ENCODE measurements around the gene LRRC74A.
"Not testable (repeated sequence)": the region's sequence is repeated elsewhere in the genome, so short reads cannot be mapped to it uniquely, and the experiment has no call there.

The LRRC74A gene

GRCh38 chr14:76883447-76883846, 57.2 kb downstream of the LRRC74A start:
- in situ Hi-C loops (cut with HindIII; ENCODE audit: low sequenced_read_pairs): loop anchor here (25.0 kb wide), 1 partner anchor 204 kb away; the partner anchor contains the start of gene CIPC

GRCh38 chr14:76884394-76884793, 58.2 kb downstream of the LRRC74A start:
- in situ Hi-C loops (cut with HindIII; ENCODE audit: low sequenced_read_pairs): loop anchor here (25.0 kb wide), 1 partner anchor 203 kb away; the partner anchor contains the start of gene CIPC

GRCh38 chr14:76884853-76885276, 58.7 kb downstream of the LRRC74A start:
- in situ Hi-C loops (cut with HindIII; ENCODE audit: low sequenced_read_pairs): loop anchor here (25.0 kb wide), 1 partner anchor 202 kb away; the partner anchor contains the start of gene CIPC

GRCh38 chr14:76887191-76887590, 61.0 kb downstream of the LRRC74A start:
- in situ Hi-C loops (cut with HindIII; ENCODE audit: low sequenced_read_pairs): loop anchor here (25.0 kb wide), 1 partner anchor 200 kb away; the partner anchor contains the start of gene CIPC

- in situ Hi-C loops (cut with HindIII; ENCODE audit: low sequenced_read_pairs): loop anchor here (25.0 kb wide), 1 partner anchor 196 kb away; the partner anchor contains the start of gene CIPC
Measured at GRCh38 chr14:76891391-76891790, 65.2 kb downstream of the LRRC74A start.

DNA sequence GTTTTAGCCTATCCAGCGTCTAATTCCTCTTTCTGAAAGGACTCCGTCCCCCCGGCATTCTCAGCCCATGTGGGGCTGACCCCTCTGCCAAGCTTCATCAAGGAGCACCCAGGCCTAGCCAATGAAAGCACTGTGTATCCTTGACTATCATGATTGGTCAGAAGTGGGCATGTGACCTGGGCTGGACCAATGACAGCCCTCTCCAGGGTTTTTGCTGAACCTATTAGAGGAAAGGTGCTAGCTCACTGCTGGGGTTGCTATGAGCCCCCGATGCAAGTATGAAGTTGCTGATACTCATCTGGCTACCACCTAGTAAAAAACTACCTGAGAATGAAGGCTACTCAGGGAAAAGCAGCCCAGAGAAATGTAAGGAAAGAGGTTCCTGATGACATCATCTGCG, 68.1 kb downstream of the LRRC74A start:
- in situ Hi-C loops (cut with HindIII; ENCODE audit: low sequenced_read_pairs): loop anchor here (25.0 kb wide), 1 partner anchor 193 kb away; the partner anchor contains the start of gene CIPC

DNA sequence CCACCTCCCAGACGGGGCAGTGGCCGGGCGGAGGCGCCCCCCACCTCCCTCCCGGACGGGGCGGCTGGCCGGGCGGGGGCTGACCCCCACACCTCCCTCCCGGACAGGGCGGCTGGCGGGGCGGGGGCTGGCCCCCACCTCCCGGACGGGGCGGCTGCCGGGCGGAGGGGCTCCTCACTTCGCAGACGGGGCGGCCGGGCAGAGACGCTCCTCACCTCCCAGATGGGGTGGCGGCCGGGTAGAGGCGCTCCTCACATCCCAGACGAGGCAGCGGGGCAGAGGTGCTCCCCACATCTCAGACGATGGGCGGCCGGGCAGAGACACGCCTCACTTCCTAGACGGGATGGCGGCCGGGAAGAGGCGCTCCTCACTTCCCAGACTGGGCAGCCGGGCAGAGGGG, 71.8 kb downstream of the LRRC74A start:
- in situ Hi-C loops (cut with HindIII; ENCODE audit: low sequenced_read_pairs): loop anchor here (25.0 kb wide), 1 partner anchor 189 kb away; the partner anchor contains the start of gene CIPC

GRCh38 chr14:76900682-76901081, 74.5 kb downstream of the LRRC74A start:
- in situ Hi-C loops (cut with HindIII; ENCODE audit: low sequenced_read_pairs): no loop called here

DNA sequence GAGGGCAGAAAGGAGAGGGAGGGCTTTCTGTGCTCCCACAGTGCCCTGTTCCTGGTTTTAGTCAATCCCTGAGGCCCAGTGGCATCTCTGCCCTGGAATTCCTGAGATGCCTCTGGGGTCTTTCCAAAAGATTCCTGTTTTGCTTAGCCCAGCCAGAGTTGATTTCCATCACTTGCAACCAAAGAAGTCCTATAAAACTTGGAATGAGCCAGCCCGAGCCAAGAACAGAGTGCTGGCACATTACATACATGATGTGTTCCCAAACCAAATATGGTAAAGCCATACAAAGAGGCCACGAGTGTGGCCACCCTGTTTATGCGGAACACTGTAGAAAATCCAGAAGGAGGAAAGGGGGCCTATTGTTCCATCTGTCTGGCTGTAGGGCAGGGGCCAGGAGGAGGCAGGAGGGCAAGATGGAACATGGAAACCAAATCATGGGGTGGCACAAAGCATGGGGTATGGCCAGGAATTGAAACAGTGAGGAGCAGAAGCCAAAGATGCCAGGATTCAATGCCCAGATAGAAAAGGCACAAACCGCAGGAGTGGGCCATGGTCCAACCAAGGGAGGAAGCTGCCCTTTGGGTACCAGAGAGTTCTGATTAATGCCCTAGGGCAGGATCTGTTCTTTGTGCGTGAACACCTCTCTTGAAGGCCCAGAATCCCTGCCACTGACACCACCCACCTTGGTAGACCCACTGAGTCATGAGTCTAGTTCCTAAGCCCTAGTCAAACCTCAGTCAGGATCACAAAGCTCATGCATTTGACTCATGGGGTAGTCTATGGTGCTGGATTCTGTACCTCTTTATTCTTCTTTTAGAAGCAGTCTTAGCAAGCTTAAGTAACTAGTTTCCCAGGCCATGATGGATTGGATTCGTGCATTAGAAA, 75.2 kb downstream of the LRRC74A start:
- in situ Hi-C loops (cut with HindIII; ENCODE audit: low sequenced_read_pairs): no loop called here

GRCh38 chr14:76902591-76902990, 76.4 kb downstream of the LRRC74A start:
- in situ Hi-C loops (cut with HindIII; ENCODE audit: low sequenced_read_pairs): no loop called here

DNA sequence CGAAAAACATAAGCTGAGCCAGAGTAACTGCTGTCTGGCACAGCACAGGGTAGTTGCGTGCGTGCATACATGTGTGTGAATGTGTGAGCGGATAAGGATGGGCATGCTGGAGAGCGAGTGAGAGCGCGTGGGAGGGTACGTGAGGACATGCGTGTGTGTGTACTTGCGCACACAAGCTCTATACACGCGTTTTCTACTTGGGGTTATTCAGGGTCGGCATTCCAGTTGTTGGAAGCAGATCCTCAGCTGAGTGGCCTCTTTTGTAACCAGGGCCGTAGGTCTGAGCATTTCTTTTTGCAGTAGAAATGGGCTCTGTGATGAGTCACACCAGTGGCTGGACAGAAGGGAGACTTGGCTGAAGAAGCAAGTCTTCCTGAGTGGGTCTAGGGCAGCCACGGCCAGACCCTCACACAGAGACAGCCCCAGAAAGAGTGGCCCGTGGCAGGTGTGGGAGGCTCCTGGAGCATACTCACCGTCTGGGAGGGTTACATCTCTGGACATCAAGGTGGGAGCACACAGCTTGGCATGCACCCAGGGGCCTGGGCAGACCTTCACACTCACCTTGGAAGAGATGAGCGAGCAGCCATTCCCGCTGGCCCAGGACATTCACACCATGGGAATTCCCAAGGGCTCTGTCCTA, 78.0 kb downstream of the LRRC74A start:
- in situ Hi-C loops (cut with HindIII; ENCODE audit: low sequenced_read_pairs): no loop called here

GRCh38 chr14:76904740-76905569, 78.7 kb downstream of the LRRC74A start:
- in situ Hi-C loops (cut with HindIII; ENCODE audit: low sequenced_read_pairs): no loop called here

- in situ Hi-C loops (cut with HindIII; ENCODE audit: low sequenced_read_pairs): no loop called here
Measured at GRCh38 chr14:76908834-76909233, 82.6 kb downstream of the LRRC74A start.

DNA sequence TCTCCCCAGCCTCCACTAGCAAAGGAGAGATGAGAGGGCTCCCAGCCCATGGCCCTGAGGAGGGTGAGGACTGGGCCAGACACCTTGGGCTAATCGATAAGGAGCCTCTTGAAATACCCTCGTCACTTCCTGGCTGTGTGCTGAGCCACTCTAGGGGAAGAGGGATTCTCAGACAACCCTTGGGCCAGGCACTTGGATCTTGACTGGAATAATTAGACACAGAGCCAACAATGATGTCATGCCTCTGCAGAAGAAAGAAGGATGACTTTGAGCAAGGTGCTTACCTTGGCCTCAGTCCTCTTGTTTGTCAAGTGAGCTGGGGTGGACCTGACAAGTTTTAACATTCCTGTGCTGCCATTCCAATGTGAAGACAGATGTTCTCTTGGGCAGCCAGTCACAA, 83.1 kb downstream of the LRRC74A start:
- in situ Hi-C loops (cut with HindIII; ENCODE audit: low sequenced_read_pairs): no loop called here

DNA sequence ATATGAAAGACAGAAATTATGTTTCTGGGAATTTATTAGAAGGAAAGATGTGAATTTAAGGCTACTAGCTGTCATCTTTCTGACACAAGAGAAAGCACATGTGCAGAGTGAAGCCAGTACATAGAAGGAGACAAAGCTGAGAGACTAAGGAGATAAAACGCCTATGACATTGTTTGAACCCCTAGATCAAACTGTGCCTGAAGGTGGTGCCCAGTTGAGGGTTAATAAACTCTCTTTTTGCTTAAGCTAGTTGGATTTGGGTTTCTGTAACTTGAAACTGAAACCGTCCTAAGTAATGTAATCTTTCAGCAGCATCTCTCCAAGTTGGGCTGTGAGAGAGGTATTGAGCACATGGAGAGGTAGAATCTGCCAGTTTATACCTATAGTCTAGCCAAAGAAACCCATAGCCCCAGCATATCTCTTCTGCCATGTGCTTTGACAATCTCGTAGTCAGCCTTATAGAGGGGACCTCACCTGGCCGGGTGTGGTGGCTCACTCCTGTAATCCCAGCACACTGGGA, 84.2 kb downstream of the LRRC74A start:
- in situ Hi-C loops (cut with HindIII; ENCODE audit: low sequenced_read_pairs): no loop called here

GRCh38 chr14:76911473-76911872, 85.3 kb downstream of the LRRC74A start:
- in situ Hi-C loops (cut with HindIII; ENCODE audit: low sequenced_read_pairs): no loop called here

DNA sequence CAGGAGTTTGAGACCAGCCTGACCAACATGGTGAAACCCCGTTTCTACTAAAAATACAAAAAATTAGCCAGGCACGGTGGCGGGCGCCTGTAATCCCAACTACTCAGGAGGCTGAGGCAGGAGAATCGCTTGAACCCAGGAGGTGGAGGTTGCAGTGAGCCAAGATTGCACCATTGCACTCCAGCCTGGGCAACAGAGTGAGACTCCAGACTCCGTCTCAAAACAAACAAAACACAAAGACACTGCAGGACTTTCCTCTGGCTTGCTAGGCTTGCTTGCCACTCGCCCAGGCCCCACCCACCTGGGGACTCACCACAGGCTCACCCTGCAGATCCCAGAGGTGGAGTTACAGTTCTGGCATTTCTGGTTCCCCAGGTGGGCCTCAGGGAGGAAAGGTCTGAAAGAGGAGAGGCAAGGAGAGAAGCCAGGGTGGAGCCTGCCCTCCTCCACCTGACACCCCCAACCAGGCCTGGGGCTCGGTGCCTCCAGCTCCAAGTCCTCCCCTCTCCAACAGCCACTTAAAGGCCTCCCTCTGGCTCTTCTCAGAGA, 88.4 kb downstream of the LRRC74A start:
- in situ Hi-C loops (cut with HindIII; ENCODE audit: low sequenced_read_pairs): not testable (repeated sequence)

DNA sequence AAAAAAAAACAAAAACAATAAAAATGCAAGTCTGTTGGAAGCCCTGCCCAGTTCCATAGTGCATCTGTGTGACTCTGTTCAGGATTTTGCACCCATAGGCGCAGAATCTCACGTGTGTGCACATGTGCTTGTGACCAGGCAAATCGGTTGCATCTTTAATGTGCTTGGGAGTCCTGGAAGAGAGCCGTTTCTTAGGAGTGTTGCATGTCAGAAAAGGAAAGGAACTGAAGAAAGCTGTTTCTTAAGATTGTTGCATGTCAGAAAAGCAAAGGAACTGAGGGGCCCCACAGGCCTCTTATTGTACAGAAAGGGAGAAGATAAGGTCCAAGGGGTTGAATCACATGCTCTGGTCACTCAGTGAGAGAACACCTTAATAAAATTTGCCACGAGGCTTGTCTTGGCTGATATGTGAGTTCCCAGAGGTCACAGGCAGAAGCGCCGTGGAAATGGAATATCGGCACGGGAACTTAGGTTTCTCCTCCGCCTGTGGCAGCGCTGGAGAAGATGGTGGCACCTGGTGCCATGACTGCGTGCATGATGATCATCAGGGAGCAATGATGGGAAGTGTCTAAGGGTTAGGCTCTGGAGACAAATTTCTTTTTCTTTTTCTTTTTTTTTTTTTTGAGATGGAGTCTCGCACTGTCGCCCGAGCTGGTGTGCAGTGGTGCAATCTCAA, 90.0 kb downstream of the LRRC74A start:
- in situ Hi-C loops (cut with HindIII; ENCODE audit: low sequenced_read_pairs): no loop called here

DNA sequence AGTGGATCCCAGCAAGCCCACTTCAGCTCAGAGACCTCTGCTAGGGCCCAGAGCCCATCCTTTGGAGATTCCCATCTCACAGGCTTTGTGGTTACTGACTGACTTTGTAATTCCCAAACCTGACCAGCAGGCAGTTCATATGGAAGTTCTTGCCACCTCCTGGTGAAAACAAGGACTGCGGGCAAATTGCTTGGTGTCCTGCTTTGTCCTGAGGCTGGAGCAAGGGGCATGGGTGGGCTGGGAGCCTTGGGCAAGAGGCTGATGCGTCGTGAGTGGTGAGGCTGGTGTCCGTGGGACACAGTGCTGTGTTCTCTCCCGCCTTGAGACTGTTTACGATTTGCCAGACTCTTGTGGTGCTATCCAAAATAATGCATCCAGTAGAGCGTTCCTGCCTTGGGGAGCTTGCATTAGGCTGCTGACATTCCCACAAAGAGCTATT, 91.0 kb downstream of the LRRC74A start:
- in situ Hi-C loops (cut with HindIII; ENCODE audit: low sequenced_read_pairs): no loop called here
